Measurements from ENCODE around the gene PNPLA2.

PNPLA2 gene

DNA sequence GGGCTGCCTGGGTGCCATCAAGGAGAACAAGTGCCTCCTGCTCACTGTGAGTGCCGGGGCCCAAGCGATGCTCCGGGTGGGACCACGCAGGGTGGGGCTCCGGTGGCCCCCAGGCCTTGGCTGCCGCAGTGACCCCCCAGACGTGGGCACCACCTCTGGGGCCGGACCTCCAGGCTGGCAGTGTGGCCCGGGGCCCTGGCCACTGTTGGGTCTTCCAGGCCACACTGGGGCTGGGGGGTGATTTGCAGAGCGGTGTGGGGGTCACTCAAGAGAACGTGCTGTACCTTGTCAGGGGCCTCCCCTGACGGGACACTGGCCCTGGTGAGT, 43.9 kb downstream of the PNPLA2 start:
- DNase-seq, result no peak

DNA sequence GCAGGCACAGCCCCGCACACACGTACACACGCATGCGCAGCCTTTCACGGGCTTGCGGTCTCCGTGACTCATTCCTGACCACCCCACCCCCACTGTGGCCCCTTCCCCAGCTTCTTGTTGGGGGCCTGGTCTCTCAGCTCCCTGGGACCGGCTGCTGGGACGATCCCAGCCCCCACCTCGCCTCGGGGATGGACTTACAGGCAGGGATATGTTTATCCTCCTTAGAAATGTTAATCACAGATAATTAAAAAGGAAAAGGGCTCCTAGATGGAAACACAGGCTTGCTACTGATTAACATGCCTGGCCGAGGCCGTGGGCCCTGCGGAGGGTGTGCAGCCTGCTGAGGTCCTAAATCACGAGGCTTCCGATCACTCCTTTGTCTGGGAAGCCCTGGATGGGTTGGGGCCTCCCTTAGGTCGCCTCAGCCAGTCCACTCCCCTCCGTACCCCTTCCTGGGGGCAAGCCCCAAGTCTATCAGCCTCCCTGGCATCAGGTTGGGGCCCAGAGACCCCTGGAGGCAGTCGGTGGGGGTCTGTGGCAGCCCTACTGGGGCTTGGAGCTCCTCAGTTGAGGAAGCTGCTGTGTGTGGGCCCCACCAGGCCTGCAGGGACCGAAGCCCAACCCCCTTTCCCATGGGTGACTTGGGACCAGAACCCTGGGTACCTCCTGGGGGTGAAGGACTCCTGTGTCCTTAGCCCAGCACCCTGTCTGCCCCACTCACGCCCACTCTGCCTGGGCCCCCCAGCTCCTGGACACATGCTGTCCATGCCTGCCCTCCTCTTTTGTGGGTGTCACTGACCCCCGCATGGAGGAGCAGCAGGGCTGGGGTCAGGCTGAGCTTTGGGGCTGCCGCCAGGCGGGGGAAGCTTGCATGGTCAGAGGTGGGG, 44.6 kb downstream of the PNPLA2 start:
- DNase-seq, result no peak

DNA sequence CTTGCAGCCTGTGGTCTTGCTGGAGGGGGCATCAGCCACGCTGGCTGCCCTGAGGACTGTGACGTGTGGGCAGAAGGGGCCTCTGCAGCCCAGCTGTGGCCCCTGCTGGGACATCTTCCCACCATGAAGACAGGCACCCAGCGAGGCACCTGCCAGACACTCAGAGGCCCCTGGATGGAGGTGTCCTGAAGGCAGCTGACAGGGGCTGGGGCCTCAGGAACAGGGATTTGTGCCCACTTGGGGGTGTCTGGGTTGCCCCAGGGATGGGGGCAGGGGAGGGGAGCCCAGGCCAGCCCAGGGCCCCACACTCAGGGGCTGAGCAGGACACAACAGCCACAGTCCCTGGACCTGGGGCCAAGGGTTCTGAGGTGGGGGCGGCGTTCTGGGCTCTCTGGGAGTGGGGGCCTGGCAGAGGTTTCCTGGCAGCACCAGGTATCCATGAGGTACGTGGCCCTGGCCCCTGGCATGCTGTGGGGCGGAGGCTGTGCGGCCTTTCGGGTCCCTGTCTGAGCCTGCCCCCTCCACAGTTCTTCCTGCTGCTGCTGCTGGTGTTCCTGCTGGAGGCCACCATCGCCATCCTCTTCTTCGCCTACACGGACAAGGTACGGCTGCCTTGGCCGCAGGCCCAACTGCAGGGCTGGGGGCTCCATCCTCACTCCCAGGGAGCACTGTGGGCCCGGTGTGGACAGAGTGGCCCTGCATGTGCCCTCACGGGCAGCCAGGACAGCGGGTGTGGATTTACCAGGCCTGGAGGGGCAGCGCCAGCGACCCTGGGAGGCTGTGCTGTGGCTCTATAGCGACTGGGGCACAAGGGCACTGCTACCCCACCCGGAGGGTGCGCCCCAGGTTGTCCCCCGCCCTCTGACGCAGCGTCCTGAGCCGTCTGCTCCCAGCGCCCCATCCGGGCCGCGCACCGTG, 45.5 kb downstream of the PNPLA2 start:
- no peak for DNase-seq

GRCh38 chr11:864898-865297, 46.2 kb downstream of the PNPLA2 start:
- DNase-seq, result no peak

DNA sequence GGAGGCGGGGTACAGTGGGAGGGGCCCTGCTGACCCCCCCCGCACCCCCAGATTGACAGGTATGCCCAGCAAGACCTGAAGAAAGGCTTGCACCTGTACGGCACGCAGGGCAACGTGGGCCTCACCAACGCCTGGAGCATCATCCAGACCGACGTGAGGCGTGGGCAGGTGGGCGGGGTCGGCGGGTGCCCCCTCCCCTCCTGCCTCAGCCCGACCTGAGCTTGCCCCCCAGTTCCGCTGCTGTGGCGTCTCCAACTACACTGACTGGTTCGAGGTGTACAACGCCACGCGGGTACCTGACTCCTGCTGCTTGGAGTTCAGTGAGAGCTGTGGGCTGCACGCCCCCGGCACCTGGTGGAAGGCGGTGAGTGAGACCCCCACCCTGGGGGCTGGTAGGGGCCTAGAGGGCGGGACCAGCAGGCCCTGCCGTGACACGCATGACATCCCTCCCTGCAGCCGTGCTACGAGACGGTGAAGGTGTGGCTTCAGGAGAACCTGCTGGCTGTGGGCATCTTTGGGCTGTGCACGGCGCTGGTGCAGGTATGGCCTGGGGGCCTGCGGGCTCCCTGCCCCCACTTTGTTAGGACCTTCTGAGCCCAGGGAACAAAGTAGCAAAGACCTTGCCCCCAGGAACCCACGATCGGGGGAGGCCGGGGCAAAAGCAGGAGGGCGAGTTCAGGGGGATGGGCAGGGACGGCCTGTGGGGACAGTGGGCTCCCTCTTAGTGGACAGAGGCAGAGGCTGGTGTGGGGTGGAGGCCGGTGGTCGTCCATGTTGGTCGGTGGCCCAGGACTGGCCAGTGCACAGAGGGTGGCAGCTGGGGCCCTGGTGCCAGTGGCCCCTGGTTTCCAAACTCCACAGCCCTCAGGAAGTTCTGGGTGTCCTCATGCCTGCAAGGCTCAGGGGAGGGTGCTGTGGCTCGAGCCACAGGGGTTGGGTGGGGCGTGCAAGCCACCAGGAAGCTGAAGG, 47.0 kb downstream of the PNPLA2 start:
- no peak for DNase-seq

DNA sequence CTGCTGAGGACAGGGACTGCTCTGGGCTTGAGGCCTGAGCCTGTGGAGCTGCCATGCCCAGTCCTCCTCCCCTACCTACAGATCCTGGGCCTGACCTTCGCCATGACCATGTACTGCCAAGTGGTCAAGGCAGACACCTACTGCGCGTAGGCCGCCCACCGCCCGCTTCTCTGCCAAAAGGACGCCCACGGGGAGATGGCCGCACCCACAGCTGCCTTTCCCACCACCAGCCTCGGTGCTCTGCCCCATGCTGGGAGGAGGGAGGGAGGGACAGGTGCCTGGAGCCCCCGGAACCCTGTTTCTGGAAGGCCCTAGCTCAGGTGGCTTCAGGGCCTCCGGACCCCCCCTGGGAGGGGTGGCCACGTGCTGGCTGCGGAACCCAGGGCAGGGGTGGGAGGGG, 47.8 kb downstream of the PNPLA2 start:
- no peak for DNase-seq

GRCh38 chr11:867856-868358, 49.2 kb downstream of the PNPLA2 start:
- no peak for DNase-seq

DNA sequence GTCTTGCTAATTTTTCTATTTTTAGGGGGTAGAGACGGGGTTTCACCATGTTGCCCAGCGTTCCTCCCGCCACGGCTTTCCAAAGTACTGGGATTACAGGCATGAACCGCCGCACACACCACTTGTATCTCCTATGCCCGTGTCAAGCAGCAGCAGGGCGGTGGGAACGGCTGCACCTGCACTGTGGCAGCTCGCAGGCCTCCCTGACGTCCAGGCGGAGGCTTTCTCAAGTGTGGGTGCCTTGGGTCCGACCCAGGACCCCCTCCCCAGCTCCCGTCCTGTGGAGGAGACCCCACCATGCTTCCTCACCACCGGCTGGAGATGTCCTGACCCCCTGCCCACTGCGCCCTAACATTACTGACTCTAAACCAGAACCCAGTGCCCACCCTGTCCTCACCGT, 49.7 kb downstream of the PNPLA2 start:
- no peak for DNase-seq

- no peak for DNase-seq
Observed at GRCh38 chr11:868802-869201, 50.1 kb downstream of the PNPLA2 start.

GRCh38 chr11:869399-870126, 50.8 kb downstream of the PNPLA2 start:
- DNase-seq, result no peak

GRCh38 chr11:870127-870413, 51.4 kb downstream of the PNPLA2 start:
- no peak for DNase-seq

DNA sequence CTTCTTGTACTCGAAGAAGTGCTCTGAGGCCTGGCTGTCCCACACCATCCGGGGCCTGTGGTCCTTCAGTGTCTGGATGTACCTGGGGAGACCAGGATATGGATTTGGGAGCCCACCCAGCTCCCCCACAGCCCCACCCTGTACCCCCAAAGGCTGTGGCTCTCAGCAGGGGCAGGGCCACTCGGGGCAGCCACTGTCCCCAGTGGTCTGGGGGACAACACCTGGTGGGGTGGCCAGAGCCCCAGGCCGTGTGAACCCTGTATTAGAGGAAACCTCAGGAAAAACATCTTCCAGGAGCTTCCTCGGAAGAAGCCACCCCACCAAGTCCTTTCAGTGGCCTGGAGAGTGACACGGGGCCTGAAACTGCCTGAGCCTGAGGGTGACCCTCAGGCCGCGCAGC, 51.7 kb downstream of the PNPLA2 start:
- DNase-seq, result no peak

DNA sequence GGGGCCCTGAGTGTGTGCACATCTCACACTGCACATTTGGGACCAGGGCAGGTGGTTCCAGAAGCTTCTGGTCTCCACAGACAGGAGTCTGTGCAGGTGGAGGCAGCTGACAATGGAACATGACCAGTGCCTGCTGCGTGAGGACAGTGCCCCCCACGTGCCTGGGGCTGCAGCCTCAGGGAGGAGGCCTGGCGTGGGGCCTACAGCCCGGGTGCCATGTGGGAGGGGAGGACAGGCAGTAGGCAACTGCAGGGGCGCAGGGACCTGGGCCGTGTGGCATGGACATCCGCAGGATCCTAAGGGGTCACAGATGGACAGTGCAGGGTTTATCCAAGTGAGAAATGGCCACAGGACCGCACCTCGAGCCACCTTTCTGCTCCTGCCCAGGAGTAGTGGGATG, 52.8 kb downstream of the PNPLA2 start:
- DNase-seq, result no peak

GRCh38 chr11:872799-873198, 54.1 kb downstream of the PNPLA2 start:
- no peak for DNase-seq

DNA sequence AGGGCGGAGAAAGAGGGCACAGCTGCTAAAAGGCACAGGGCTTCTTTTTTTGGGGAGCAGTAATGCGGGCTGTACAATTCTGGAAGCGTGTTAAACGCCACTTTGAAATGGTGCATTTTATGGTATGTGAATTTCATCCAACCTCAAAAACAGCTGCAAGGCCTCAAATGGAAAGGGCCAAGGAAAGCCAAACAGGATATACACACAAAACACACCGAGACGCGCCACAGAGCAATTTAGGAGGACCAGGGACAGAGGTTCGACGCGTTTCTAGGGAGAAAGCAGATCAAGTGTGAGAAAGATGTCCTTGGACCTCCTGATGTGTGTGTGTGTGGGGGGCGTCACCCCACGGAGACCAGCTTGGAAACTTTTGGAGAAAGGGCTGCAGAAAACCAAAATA, 55.0 kb downstream of the PNPLA2 start:
- no peak for DNase-seq

All from NCI-H2171 treated with DMSO at 0.1 percent for 48 hours (cell line).